Testis (tissue), 2 donors: Measurements from ENCODE around the gene ZSCAN10.

Source experiments
- POLR2A ChIP-seq: fragments of 450-650 bp; IDR thresholded peaks from one replicate; pipeline ENCODE4 v1.6.1; 2017; ENCODE audit warnings: antibody characterized with exemption, mild to moderate bottlenecking, moderate library complexity
- TF ChIP-seq, protein P1 (sequence below), 3 experiments: fragments of 450-650 bp in 2 of 3; fragments of 200-600 bp in 1 of 3; sonication (generic) in 1 of 3; IDR thresholded peaks; one replicate each; pipeline ENCODE4 v1.5.1; 2016 to 2019; ENCODE audit warnings: antibody characterized with exemption in 3 of 3, mild to moderate bottlenecking in 2 of 3, moderate library complexity in 1 of 3

DNA sequence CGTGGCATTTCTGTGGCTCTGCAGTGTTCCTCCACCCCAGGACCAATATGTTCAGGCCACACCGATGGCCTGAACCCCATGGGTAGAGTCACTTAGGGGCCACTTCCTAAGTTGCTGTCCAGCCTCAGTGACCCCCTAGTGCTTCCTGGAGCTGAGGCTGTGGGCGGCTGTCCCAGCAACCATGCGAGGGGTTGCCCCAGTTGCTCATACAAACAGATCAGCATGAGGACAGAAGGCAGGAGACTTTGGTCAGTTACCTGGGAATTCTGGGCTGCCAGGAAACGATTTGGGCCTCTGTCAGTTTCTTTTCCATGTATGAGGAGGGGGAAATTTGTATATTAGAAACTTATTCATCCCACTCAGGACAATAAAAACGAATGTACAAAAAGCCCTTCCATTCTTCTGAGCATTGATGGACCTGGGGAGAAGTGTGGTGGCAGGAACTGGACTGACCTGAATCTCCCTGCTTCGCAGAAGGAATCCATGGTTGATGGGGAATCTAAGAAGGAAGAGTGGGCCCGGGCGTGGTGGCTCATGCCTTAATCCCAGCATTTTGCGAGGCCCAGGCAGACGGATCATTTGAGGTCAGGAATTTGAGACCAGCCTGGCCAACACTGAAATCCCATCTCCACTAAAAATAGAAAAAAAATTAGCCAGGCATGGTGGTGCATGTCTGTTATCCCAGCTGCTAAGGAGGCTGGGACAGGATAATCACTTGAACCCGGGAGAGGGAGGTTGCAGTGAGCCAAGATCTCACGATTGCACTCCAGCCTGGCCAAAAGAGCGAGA is 38.6 kb downstream of the ZSCAN10 start:
- no peak for TF ChIP-seq POLR2A
- TF ChIP-seq, protein P1, sequence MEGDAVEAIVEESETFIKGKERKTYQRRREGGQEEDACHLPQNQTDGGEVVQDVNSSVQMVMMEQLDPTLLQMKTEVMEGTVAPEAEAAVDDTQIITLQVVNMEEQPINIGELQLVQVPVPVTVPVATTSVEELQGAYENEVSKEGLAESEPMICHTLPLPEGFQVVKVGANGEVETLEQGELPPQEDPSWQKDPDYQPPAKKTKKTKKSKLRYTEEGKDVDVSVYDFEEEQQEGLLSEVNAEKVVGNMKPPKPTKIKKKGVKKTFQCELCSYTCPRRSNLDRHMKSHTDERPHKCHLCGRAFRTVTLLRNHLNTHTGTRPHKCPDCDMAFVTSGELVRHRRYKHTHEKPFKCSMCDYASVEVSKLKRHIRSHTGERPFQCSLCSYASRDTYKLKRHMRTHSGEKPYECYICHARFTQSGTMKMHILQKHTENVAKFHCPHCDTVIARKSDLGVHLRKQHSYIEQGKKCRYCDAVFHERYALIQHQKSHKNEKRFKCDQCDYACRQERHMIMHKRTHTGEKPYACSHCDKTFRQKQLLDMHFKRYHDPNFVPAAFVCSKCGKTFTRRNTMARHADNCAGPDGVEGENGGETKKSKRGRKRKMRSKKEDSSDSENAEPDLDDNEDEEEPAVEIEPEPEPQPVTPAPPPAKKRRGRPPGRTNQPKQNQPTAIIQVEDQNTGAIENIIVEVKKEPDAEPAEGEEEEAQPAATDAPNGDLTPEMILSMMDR (IDR thresholded peaks at IDR 0.05), result no peak
